GM19468 (cell line): ENCODE data around the gene SCN2A.

Source experiments
- ATAC-seq: cut with Tn5 transposase; IDR thresholded peaks from one replicate; pipeline ENCODE4 v1.9.1; 2021; ENCODE audit warnings: mild to moderate bottlenecking, moderate library complexity, moderate number of reproducible peaks; ENCODE audit not compliant: unreplicated experiment; ENCODE audit errors: extremely low read depth

SCN2A gene

GRCh38 chr2:165407466-165407865 is 168.3 kb downstream of the SCN2A start:
- ATAC-seq = no peak

- no peak for ATAC-seq
Measured at GRCh38 chr2:165408186-165408585, 169.0 kb downstream of the SCN2A start.

GRCh38 chr2:165410276-165410675 is 171.1 kb downstream of the SCN2A start:
- ATAC-seq = no peak

- no peak for ATAC-seq
Measured at GRCh38 chr2:165414187-165414586, 175.0 kb downstream of the SCN2A start.

GRCh38 chr2:165417009-165417408 is 177.8 kb downstream of the SCN2A start:
- no peak for ATAC-seq

- ATAC-seq = no peak
Measured at GRCh38 chr2:165420231-165420630, 181.0 kb downstream of the SCN2A start.

- ATAC-seq = no peak
Measured at GRCh38 chr2:165423081-165423480, 183.9 kb downstream of the SCN2A start.

- no peak for ATAC-seq
Measured at GRCh38 chr2:165425556-165425955, 186.3 kb downstream of the SCN2A start.

- no peak for ATAC-seq
Measured at GRCh38 chr2:165427686-165428085, 188.5 kb downstream of the SCN2A start.

- no peak for ATAC-seq
Measured at GRCh38 chr2:165428926-165429325, 189.7 kb downstream of the SCN2A start.

GRCh38 chr2:165431014-165431413 is 191.8 kb downstream of the SCN2A start:
- ATAC-seq = no peak

- no peak for ATAC-seq
Measured at GRCh38 chr2:165432234-165432966, 193.2 kb downstream of the SCN2A start.

- no peak for ATAC-seq
Measured at GRCh38 chr2:165434865-165435496, 195.8 kb downstream of the SCN2A start.

GRCh38 chr2:165435611-165436010 is 196.4 kb downstream of the SCN2A start:
- no peak for ATAC-seq

- no peak for ATAC-seq
Measured at GRCh38 chr2:165436559-165436958, 197.3 kb downstream of the SCN2A start.

- ATAC-seq = no peak
Measured at GRCh38 chr2:165440367-165440766, 201.2 kb downstream of the SCN2A start.
